ENCODE measurements around the gene AGER. TPM values are rescaled to one million over a fixed set of nuclear protein-coding genes. Genes with fewer than 3 reads are reported as not detected.

AGER gene
- polyA plus RNA-seq, 1 of the 3 experiments (the other 2 are of a cell fraction): 3.5 TPM

DNA sequence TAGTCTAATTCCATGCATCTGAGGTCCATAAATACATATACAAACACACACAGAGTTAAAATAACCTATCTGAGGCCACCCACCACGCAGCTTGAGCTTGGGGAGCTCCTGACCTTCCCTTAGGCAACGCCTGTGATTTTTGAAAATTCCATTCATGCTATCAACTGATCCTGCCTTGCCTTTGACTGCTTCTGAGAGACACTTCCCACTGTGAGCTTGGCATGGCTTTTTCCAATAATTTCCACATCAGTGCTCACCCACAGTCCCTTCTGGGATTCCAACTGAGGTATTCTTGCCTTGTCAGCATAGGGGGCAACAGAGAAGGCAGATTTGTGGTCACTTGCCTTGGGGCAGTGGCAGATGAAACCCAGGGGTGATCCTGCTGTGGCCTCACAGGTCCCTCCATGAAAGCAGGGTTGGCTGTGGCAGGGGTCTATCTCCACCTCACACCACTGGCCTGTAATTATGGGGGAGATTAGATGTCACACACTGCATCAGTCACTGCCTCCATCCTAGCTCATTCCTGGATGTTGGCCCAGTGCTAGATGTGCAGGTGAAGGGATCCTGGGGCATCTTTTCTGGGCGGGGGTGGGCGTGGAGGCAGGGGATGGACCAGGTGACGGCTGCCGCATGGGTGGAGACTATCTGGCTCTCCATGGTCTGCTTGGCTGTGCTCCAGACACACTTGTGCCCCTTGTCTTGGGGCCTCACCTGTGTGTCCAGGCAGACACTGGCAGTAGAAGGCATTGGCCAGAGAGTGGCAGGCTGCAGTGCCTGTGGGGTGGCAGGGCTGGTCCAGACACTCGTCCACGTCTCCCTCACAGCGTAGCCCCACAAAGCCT lies 19.6 kb upstream of the AGER start:
- ChIA-PET POLR2A (no interaction called here), CTCF (interaction anchor here (0.9 kb wide), 1 partner anchor 42 kb away, joined by 3 read pairs; no protein-coding TSS in a partner anchor)
- no peak overlapping the region for H2AFZ ChIP-seq (ENCODE audit: low read depth)

DNA sequence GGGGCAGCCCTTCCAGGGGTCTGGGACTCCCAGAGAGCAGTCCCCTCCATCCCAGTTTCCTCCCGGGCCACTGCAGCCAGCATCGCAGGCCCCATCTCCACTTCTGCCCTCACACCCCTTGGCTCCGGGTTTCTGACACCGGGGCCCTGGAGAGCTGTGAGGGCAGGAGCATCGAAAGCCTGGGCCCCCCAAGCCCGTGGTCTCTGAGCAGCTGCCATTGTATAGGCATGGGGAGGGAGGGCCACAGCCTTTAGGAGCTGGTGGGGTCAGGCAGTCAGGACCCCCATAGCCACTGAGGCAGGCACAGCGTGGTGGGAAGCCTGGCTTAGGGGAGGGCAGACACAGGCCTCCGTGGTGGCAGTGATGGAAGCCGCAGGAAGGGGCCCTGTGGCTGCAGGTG lies 18.1 kb upstream of the AGER start:
- H3K4me2 ChIP-seq: no peak overlapping the region
- 39% methylated on average over 9 of the region's 9 CpGs for WGBS (ENCODE audit: low lambda C conversion rate)
- H3K27ac ChIP-seq (ENCODE audit: low read depth in 2 of 2, low read length in 1 of 2): no peak overlapping the region
- DNase-seq: no peak
- H3F3A ChIP-seq (replicated peaks; ENCODE audit: insufficient read depth): peaks cover under 1% of the 10 kb centered on the region
- no peaks in the 10 kb centered on the region for H3K36me3 ChIP-seq (replicated peaks in 1 of 2; ENCODE audit: control insufficient read depth in 1 of 2, insufficient read depth in 2 of 2, low read length in 1 of 2)
- ChIA-PET POLR2A (no interaction called here), CTCF (no interaction called here)
- no peaks in the 10 kb centered on the region for H4K20me1 ChIP-seq (ENCODE audit: insufficient read depth)
- H3K4me3 ChIP-seq (ENCODE audit: low read depth in 2 of 2, low read length in 1 of 2): no peak overlapping the region
- no peak overlapping the region for H3K9ac ChIP-seq
- no peak overlapping the region for H2AFZ ChIP-seq (ENCODE audit: low read depth)
- peaks cover 17% of the 10 kb centered on the region; the same call in 1 of the 2 replicates for H3K27me3 ChIP-seq (ENCODE audit: insufficient read depth)
- H3K4me1 ChIP-seq (ENCODE audit: control insufficient read depth in 1 of 2, insufficient read depth in 2 of 2, low read depth in 1 of 2, low read length in 1 of 2): peaks cover under 1 to 3% of the 10 kb centered on the region in 2 experiments; a peak in 1 of 4 replicates
- no peaks in the 10 kb centered on the region for H3K9me3 ChIP-seq
- no peaks in the 10 kb centered on the region for H3K79me2 ChIP-seq (ENCODE audit: insufficient read depth)
- no peaks in the 10 kb centered on the region for H3K9me2 ChIP-seq
- no peak for TF ChIP-seq MEF2A (IDR thresholded peaks at IDR 0.05; ENCODE audit: borderline replicate concordance, low read depth)
- no peak for TF ChIP-seq YY1 (IDR thresholded peaks at IDR 0.05; ENCODE audit: low read depth)
- no peak for TF ChIP-seq GABPA (IDR thresholded peaks at IDR 0.05; ENCODE audit: low read depth)
- no peak for TF ChIP-seq TCF12 (IDR thresholded peaks at IDR 0.05)
- TF ChIP-seq, protein P1, sequence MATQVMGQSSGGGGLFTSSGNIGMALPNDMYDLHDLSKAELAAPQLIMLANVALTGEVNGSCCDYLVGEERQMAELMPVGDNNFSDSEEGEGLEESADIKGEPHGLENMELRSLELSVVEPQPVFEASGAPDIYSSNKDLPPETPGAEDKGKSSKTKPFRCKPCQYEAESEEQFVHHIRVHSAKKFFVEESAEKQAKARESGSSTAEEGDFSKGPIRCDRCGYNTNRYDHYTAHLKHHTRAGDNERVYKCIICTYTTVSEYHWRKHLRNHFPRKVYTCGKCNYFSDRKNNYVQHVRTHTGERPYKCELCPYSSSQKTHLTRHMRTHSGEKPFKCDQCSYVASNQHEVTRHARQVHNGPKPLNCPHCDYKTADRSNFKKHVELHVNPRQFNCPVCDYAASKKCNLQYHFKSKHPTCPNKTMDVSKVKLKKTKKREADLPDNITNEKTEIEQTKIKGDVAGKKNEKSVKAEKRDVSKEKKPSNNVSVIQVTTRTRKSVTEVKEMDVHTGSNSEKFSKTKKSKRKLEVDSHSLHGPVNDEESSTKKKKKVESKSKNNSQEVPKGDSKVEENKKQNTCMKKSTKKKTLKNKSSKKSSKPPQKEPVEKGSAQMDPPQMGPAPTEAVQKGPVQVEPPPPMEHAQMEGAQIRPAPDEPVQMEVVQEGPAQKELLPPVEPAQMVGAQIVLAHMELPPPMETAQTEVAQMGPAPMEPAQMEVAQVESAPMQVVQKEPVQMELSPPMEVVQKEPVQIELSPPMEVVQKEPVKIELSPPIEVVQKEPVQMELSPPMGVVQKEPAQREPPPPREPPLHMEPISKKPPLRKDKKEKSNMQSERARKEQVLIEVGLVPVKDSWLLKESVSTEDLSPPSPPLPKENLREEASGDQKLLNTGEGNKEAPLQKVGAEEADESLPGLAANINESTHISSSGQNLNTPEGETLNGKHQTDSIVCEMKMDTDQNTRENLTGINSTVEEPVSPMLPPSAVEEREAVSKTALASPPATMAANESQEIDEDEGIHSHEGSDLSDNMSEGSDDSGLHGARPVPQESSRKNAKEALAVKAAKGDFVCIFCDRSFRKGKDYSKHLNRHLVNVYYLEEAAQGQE (IDR thresholded peaks at IDR 0.05; ENCODE audit: low read depth, low read length): no peak
- TF ChIP-seq, protein P2, sequence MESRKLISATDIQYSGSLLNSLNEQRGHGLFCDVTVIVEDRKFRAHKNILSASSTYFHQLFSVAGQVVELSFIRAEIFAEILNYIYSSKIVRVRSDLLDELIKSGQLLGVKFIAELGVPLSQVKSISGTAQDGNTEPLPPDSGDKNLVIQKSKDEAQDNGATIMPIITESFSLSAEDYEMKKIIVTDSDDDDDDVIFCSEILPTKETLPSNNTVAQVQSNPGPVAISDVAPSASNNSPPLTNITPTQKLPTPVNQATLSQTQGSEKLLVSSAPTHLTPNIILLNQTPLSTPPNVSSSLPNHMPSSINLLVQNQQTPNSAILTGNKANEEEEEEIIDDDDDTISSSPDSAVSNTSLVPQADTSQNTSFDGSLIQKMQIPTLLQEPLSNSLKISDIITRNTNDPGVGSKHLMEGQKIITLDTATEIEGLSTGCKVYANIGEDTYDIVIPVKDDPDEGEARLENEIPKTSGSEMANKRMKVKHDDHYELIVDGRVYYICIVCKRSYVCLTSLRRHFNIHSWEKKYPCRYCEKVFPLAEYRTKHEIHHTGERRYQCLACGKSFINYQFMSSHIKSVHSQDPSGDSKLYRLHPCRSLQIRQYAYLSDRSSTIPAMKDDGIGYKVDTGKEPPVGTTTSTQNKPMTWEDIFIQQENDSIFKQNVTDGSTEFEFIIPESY (IDR thresholded peaks at IDR 0.05; ENCODE audit: borderline replicate concordance, low read depth): no peak
- no peak for TF ChIP-seq TEAD4 (IDR thresholded peaks at IDR 0.05; ENCODE audit: borderline replicate concordance, insufficient read depth)

More for the DNA sequence above, 19.6 kb upstream of the AGER start:
- Histone ChIP-seq H3K27me3 (ENCODE audit: insufficient read depth) (peaks cover 23% of the 10 kb centered on the region; the same call in 1 of the 2 replicates), H3K9me3 (no peaks in the 10 kb centered on the region), H3K4me2 (no peak overlapping the region), H3K27ac (ENCODE audit: low read depth in 2 of 2, low read length in 1 of 2) (no peak overlapping the region), H3K9me2 (no peaks in the 10 kb centered on the region), H3K36me3 (replicated peaks in 1 of 2; ENCODE audit: control insufficient read depth in 1 of 2, insufficient read depth in 2 of 2, low read length in 1 of 2) (no peaks in the 10 kb centered on the region), H3K9ac (no peak overlapping the region), H3F3A (replicated peaks; ENCODE audit: insufficient read depth) (no peaks in the 10 kb centered on the region), H4K20me1 (ENCODE audit: insufficient read depth) (no peaks in the 10 kb centered on the region), H3K79me2 (ENCODE audit: insufficient read depth) (no peaks in the 10 kb centered on the region), H3K4me1 (ENCODE audit: control insufficient read depth in 1 of 2, insufficient read depth in 2 of 2, low read depth in 1 of 2, low read length in 1 of 2) (no peaks in the 10 kb centered on the region), H3K4me3 (ENCODE audit: low read depth in 2 of 2, low read length in 1 of 2) (no peak overlapping the region)
- TF ChIP-seq, protein P3, sequence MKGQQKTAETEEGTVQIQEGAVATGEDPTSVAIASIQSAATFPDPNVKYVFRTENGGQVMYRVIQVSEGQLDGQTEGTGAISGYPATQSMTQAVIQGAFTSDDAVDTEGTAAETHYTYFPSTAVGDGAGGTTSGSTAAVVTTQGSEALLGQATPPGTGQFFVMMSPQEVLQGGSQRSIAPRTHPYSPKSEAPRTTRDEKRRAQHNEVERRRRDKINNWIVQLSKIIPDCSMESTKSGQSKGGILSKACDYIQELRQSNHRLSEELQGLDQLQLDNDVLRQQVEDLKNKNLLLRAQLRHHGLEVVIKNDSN (IDR thresholded peaks at IDR 0.05; ENCODE audit: borderline replicate concordance, low read depth): no peak
- TF ChIP-seq TAF1 (IDR thresholded peaks at IDR 0.05; ENCODE audit: borderline replicate concordance, low read depth, low read length): no peak
- TF ChIP-seq TCF12 (IDR thresholded peaks at IDR 0.05): no peak
- no peak for TF ChIP-seq NFIC (IDR thresholded peaks at IDR 0.05; ENCODE audit: borderline replicate concordance)
- no peak for TF ChIP-seq YY1 (IDR thresholded peaks at IDR 0.05; ENCODE audit: low read depth)
- TF ChIP-seq EP300 (IDR thresholded peaks at IDR 0.05; ENCODE audit: borderline replicate concordance in 1 of 2, low read depth in 1 of 2, low read length in 1 of 2): no peak
- TF ChIP-seq, protein P4, sequence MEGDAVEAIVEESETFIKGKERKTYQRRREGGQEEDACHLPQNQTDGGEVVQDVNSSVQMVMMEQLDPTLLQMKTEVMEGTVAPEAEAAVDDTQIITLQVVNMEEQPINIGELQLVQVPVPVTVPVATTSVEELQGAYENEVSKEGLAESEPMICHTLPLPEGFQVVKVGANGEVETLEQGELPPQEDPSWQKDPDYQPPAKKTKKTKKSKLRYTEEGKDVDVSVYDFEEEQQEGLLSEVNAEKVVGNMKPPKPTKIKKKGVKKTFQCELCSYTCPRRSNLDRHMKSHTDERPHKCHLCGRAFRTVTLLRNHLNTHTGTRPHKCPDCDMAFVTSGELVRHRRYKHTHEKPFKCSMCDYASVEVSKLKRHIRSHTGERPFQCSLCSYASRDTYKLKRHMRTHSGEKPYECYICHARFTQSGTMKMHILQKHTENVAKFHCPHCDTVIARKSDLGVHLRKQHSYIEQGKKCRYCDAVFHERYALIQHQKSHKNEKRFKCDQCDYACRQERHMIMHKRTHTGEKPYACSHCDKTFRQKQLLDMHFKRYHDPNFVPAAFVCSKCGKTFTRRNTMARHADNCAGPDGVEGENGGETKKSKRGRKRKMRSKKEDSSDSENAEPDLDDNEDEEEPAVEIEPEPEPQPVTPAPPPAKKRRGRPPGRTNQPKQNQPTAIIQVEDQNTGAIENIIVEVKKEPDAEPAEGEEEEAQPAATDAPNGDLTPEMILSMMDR (IDR thresholded peaks at IDR 0.05): no peak
- TF ChIP-seq RAD21 (IDR thresholded peaks at IDR 0.05; ENCODE audit: low read length): no peak
- TF ChIP-seq, protein P5, sequence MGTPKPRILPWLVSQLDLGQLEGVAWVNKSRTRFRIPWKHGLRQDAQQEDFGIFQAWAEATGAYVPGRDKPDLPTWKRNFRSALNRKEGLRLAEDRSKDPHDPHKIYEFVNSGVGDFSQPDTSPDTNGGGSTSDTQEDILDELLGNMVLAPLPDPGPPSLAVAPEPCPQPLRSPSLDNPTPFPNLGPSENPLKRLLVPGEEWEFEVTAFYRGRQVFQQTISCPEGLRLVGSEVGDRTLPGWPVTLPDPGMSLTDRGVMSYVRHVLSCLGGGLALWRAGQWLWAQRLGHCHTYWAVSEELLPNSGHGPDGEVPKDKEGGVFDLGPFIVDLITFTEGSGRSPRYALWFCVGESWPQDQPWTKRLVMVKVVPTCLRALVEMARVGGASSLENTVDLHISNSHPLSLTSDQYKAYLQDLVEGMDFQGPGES (IDR thresholded peaks at IDR 0.05; ENCODE audit: low read depth, low read length): no peak
- TF ChIP-seq, protein P6, sequence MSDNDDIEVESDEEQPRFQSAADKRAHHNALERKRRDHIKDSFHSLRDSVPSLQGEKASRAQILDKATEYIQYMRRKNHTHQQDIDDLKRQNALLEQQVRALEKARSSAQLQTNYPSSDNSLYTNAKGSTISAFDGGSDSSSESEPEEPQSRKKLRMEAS (IDR thresholded peaks at IDR 0.05; ENCODE audit: low read depth): no peak
- DNase-seq: no peak
- WGBS (ENCODE audit: low lambda C conversion rate): 13% methylated on average over 9 of the region's 9 CpGs
